HG03135 (cell line): ENCODE measurements around the gene HNRNPA2B1.
"Not testable (repeated sequence)": the region's sequence is repeated elsewhere in the genome, so short reads cannot be mapped to it uniquely, and the experiment has no call there.

Experiments
- ATAC-seq: cut with Tn5 transposase; IDR thresholded peaks from one replicate; pipeline ENCODE4 v1.9.1; 2021; ENCODE audit warnings: mild to moderate bottlenecking, moderate library complexity; ENCODE audit not compliant: unreplicated experiment

HNRNPA2B1 gene

GRCh38 chr7:26148307-26148700, 52.2 kb downstream of the HNRNPA2B1 start:
- ATAC-seq, result not testable (repeated sequence)

GRCh38 chr7:26147646-26148306, 52.8 kb downstream of the HNRNPA2B1 start:
- ATAC-seq, result not testable (repeated sequence)

DNA sequence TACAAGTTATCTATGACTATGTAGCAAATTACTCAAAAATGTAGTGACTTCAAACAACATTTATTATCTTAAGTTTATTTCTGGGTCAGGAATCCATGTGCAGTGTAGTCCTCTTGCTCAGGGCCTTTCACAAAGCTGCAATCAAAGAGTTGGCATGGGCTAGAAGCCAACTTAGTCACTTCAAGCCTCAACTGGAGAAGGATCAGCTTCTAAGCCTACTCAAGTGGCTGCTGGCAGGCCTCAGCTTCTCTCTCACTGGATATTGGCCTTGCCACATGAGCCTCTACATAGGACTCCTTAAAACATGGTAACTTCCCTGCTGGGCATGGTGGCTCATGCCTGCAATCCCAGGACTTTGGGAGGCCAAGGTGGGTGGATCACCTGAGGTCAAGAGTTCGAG, 53.5 kb downstream of the HNRNPA2B1 start:
- no peak for ATAC-seq

GRCh38 chr7:26145238-26145637, 55.3 kb downstream of the HNRNPA2B1 start:
- ATAC-seq, result no peak

DNA sequence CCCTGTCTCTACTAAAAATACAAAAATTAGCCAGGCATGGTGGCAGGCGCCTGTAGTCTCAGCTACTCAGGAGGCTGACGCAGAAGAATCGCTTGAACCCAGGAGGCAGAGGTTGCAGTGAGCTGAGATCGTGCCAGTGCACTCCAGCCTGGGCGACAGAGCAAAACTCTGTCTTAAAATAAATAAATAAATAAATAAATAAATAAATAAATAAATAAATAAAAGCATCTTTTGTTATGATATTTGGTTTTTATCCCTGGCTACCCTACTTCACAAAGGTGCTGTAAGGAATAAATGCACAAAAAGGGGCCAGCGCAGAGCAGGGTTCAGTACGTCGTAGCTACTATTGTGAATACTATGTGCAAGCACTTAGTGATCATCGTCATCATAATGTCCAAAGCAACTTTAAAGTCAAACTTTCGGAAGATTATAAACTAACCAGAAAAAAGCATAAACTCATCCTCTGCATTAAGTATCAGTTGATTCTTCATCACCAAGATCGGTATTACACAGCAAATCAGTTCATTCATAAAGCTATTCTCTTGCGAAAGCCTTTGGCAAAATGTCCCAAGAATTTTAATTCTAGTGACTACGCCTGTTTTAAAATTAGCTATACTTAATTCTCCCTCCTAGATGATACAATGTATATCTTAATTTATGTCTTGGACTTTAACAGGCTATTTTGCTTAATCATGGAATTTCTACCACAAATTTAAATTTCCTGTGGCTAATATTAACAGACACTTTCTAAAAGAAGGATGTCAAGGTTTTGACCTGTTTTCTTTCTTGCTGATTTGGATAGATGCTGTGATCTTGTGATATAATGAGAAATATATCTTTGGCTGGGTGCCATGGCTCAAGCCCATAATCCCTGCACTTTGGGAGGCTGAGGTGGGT, 56.1 kb downstream of the HNRNPA2B1 start:
- no peak for ATAC-seq

- ATAC-seq, result no peak
Observed at GRCh38 chr7:26143298-26144048, 57.1 kb downstream of the HNRNPA2B1 start.

DNA sequence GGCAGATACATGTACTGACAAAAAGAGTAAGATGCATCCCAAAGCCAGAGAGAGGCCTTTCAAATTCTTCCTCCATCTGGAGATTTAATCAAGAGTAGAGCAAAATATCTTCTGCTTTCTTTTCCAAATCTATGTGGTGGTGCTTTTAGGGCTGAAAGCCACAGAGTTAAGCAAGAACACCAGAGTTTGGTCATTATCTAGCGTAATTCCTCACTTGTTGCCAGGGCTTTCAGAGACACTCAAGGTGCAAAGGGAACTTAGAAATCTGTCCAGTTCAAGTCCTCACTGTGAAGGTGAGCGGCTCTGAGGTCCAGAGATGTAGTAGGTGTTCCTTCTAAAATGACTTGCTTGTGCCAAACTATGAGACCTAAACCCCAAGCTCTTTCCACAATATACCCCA, 59.5 kb downstream of the HNRNPA2B1 start:
- no peak for ATAC-seq

- ATAC-seq, result no peak
Observed at GRCh38 chr7:26140380-26140779, 60.2 kb downstream of the HNRNPA2B1 start.
